ENCODE data around the gene SDK2.
A peak's percentile ranks its signal among the peaks of the same experiment; 100 is the strongest.

The SDK2 gene

DNA sequence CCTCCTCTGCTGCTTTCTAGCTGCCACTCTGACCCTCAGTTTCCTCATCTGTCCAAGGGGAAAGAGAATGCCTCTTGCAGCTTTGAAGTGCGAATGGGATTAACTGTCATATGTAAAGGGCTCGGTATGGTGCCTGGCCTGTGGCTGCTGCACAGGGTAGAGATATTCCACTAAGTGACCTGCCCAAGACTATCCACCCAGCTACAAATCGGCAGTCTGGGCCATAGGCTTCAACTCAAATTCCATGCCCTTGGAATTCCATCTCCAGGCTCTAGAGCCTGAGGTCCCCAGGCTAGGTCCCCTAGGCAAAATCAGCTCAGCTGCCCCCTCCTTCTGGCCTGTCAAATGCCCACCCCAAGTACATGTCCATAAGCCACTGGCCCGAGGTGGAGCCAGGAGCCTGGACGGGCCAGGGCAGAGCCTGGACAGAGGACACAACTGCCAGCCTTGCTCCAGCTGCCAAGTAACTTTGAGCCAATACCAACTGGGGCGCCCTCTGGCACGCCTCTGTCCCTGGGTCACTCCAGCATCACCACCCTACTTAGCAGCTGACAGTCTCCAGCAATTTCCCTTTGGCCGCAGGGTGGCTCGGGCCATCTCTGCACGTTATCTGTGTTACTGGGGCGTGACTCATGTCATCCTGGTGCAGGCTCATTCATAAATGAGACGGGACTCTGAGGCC lies 57.2 kb downstream of the SDK2 start:
- Histone ChIP-seq H3K27me3 (peaks cover 74% of the 10 kb centered on the region), H3K4me3 (ENCODE audit: low read depth, low read length) (no peak overlapping the region), H3K36me3 (no peaks in the 10 kb centered on the region), H3K4me1 (peaks cover 15% of the 10 kb centered on the region), H3K9me3 (no peaks in the 10 kb centered on the region)
- TF ChIP-seq, protein P1, sequence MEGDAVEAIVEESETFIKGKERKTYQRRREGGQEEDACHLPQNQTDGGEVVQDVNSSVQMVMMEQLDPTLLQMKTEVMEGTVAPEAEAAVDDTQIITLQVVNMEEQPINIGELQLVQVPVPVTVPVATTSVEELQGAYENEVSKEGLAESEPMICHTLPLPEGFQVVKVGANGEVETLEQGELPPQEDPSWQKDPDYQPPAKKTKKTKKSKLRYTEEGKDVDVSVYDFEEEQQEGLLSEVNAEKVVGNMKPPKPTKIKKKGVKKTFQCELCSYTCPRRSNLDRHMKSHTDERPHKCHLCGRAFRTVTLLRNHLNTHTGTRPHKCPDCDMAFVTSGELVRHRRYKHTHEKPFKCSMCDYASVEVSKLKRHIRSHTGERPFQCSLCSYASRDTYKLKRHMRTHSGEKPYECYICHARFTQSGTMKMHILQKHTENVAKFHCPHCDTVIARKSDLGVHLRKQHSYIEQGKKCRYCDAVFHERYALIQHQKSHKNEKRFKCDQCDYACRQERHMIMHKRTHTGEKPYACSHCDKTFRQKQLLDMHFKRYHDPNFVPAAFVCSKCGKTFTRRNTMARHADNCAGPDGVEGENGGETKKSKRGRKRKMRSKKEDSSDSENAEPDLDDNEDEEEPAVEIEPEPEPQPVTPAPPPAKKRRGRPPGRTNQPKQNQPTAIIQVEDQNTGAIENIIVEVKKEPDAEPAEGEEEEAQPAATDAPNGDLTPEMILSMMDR (IDR thresholded peaks at IDR 0.05; ENCODE audit: low read depth, low read length): peak; percentile 47
- DNase-seq: peak; percentile 90

DNA sequence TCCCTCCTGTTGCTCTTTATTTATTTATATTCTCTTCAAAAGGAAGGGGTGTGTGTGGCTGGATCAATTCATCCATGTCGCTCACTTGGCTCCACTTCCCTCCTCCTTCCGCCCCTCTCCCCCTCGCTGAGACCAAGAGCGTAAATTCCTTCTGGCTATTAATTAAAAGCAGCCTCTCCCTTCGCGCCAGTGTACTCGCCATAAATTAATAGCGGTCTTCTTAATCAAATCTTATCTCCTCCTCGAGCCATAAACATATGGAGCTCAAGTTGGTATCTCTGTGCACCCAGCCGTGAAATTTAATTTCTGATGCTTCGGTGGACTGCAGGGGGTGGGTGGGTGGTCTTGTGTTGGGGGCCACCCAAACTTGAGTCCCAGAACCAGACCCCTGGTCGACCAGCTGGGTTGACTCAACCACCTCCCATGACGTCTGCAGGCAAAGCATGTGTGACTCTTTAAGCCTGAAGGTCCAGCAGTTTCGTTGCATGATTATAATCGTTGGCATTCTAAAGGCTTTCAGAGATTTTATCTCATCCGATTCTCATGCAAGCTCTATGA lies 57.9 kb downstream of the SDK2 start:
- Histone ChIP-seq H3K36me3 (no peaks in the 10 kb centered on the region), H3K4me3 (ENCODE audit: low read depth, low read length) (no peak overlapping the region), H3K4me1 (peaks cover 15% of the 10 kb centered on the region), H3K9me3 (no peaks in the 10 kb centered on the region), H3K27me3 (peaks cover 72% of the 10 kb centered on the region)
- DNase-seq: peak; percentile 63
- TF ChIP-seq, protein P1 (IDR thresholded peaks at IDR 0.05; ENCODE audit: low read depth, low read length): no peak

DNA sequence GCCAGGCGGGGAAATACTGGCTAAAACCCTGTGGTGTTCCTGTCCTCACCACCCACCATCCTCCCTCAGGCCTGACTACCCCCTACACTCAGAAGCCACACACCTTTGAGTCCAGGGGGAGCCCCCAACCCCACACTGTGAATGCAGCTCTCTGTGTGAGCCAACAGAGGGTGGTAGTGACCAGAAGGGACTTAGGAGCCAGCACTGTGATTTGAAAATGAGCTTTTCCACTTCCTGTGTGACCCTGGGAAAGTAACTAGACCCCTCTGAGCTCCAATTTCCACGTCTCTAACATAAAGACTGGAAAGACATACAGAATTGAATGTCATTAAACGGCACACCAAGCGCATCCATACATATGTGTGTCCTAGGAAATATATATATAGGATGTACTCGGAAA lies 58.7 kb downstream of the SDK2 start:
- no peaks in the 10 kb centered on the region for H3K9me3 ChIP-seq
- TF ChIP-seq, protein P1 (IDR thresholded peaks at IDR 0.05; ENCODE audit: low read depth, low read length): peak; percentile 51
- H3K36me3 ChIP-seq: no peaks in the 10 kb centered on the region
- no peak overlapping the region for H3K4me3 ChIP-seq (ENCODE audit: low read depth, low read length)
- H3K4me1 ChIP-seq: peaks cover 15% of the 10 kb centered on the region
- H3K27me3 ChIP-seq: peaks cover 67% of the 10 kb centered on the region
- DNase-seq: no peak

DNA sequence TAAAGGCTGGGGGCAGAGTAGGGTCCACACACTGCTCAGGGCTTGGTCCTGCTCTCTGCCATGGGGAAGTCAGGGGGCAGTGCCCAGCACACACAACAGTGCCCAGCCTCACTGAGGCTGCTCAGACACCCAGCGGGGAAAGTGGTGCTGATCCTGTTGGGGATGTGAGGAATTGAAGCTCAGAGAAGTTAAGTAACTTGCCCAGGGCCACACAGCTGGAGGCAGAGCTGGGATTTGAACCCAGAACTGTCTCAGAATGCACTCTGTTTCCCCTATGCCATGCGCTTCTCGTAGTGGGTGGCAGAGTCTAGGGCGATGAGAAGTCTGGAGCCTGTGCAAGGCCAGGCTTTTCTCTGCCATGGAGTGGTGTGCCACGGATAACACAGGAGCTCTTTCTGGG lies 59.3 kb downstream of the SDK2 start:
- Histone ChIP-seq H3K9me3 (no peaks in the 10 kb centered on the region), H3K27me3 (peaks cover 61% of the 10 kb centered on the region), H3K36me3 (no peaks in the 10 kb centered on the region), H3K4me1 (peaks cover 15% of the 10 kb centered on the region), H3K4me3 (ENCODE audit: low read depth, low read length) (no peak overlapping the region)
- TF ChIP-seq, protein P1 (IDR thresholded peaks at IDR 0.05; ENCODE audit: low read depth, low read length): no peak
- DNase-seq: no peak

DNA sequence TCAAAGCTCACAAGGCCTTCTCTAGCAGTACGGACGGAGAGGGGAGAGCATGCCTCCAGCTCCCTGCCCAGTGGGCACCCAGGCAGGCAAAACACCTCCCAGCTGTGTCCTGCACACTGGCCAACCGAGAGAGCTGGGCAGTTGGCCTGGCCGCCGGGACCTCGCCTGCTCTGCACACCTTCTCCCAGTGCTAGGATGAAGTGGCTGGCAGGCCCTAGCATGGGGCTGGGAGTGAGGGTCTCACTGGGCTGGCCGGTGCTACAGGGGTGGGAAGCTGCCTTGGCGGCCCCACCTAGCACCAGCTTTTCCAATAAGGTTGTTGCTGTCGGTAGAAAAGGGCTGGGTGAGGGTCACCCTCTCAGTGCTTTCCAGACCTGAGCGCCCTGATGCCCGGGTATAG lies 60.2 kb downstream of the SDK2 start:
- TF ChIP-seq, protein P1 (IDR thresholded peaks at IDR 0.05; ENCODE audit: low read depth, low read length): no peak
- Histone ChIP-seq H3K27me3 (peaks cover 59% of the 10 kb centered on the region), H3K4me1 (peaks cover 15% of the 10 kb centered on the region), H3K36me3 (no peaks in the 10 kb centered on the region), H3K9me3 (no peaks in the 10 kb centered on the region), H3K4me3 (ENCODE audit: low read depth, low read length) (no peak overlapping the region)
- no peak for DNase-seq

DNA sequence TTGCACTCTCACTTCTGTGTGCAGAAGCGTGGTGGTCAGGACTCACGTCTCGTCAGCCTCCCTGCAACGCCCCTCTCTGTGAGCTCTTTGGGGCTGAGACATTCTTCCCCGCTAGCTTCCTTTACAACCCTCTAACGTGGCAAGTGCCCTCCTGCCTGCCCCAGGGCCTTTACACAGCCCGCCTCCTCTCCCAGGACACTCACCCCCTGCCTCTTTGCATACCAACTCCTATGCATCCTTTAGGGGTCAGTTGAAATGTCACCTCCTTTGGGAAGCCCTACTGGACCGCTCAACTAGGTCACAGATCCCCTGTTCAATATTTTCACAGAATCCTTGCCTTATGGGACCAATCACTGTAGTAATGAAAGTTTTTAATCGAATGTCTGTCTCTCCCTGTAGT lies 61.4 kb downstream of the SDK2 start:
- TF ChIP-seq, protein P1 (IDR thresholded peaks at IDR 0.05; ENCODE audit: low read depth, low read length): no peak
- H3K27me3 ChIP-seq: peaks cover 64% of the 10 kb centered on the region
- H3K4me1 ChIP-seq: peaks cover 14% of the 10 kb centered on the region
- H3K9me3 ChIP-seq: no peaks in the 10 kb centered on the region
- H3K4me3 ChIP-seq (ENCODE audit: low read depth, low read length): no peak overlapping the region
- DNase-seq: no peak
- H3K36me3 ChIP-seq: no peaks in the 10 kb centered on the region
